ENCODE results near the gene EGR1.

DNA sequence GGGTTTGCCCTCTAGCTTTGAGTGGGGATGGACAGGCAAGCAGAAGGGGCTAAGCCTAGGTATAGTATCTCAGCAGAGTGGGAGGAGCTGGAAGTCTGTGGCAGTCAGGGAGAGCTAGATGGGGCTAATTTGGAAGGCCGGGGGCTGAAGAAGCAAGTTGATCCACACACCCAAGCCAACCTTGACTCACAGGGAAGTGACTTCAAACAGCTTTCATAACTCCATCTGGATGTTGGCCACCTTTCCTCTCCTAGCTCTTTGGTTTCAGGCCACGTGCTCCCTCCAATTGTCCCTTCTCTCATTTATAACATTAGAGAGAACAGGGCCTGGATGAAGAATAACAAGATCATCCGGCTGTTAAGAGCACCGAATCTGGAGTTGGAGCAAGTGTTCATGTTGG is 36.8 kb downstream of the EGR1 start:
- TF ChIP-seq, protein P1, sequence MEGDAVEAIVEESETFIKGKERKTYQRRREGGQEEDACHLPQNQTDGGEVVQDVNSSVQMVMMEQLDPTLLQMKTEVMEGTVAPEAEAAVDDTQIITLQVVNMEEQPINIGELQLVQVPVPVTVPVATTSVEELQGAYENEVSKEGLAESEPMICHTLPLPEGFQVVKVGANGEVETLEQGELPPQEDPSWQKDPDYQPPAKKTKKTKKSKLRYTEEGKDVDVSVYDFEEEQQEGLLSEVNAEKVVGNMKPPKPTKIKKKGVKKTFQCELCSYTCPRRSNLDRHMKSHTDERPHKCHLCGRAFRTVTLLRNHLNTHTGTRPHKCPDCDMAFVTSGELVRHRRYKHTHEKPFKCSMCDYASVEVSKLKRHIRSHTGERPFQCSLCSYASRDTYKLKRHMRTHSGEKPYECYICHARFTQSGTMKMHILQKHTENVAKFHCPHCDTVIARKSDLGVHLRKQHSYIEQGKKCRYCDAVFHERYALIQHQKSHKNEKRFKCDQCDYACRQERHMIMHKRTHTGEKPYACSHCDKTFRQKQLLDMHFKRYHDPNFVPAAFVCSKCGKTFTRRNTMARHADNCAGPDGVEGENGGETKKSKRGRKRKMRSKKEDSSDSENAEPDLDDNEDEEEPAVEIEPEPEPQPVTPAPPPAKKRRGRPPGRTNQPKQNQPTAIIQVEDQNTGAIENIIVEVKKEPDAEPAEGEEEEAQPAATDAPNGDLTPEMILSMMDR (IDR thresholded peaks at IDR 0.05) = no peak
- no peak for TF ChIP-seq POLR2A (IDR thresholded peaks at IDR 0.05)
